Glutamatergic neuron (in vitro differentiated cells): Measurements from ENCODE around the gene WDR33. TPM values are rescaled to one million over a fixed set of nuclear protein-coding genes. Genes with fewer than 3 reads are reported as not detected.

Experiments used
- DNase-seq: peaks from one replicate; pipeline ENCODE4 v3.0.0; 2022
- H3K27ac Mint-ChIP-seq: one replicate; pipeline ENCODE4 v1.8.0; 2020; ENCODE audit warnings: mild to moderate bottlenecking, mixed read lengths, inconsistent platforms; ENCODE audit not compliant: unreplicated experiment
- H3K27me3 Mint-ChIP-seq: one replicate; pipeline ENCODE4 v1.8.0; 2020; ENCODE audit warnings: mild to moderate bottlenecking, moderate library complexity, mixed read lengths, inconsistent platforms; ENCODE audit not compliant: unreplicated experiment
- H3K36me3 Mint-ChIP-seq: one replicate; pipeline ENCODE4 v1.8.0; 2020; ENCODE audit warnings: mild to moderate bottlenecking, mixed read lengths, inconsistent platforms; ENCODE audit not compliant: unreplicated experiment
- H3K4me1 Mint-ChIP-seq: one replicate; pipeline ENCODE4 v1.8.0; 2020; ENCODE audit warnings: mild to moderate bottlenecking, low read depth, mixed read lengths, inconsistent platforms; ENCODE audit not compliant: unreplicated experiment
- H3K4me3 Mint-ChIP-seq: one replicate; pipeline ENCODE4 v1.8.0; 2020; ENCODE audit warnings: mild to moderate bottlenecking, mixed read lengths, inconsistent platforms; ENCODE audit not compliant: unreplicated experiment
- H3K9me3 Mint-ChIP-seq: one replicate; pipeline ENCODE4 v1.8.0; 2020; ENCODE audit warnings: mild to moderate bottlenecking, moderate library complexity, mixed read lengths, inconsistent platforms; ENCODE audit not compliant: unreplicated experiment
- CTCF ChIP-seq: fragments of 200-600 bp; sonication (generic); IDR thresholded peaks from one replicate; pipeline ENCODE4 v1.5.0; 2021; ENCODE audit not compliant: partially characterized antibody, unreplicated experiment
- total RNA-seq: library from RNA; stranded (reverse); fragmentation: NEBNext Ultra II Directional; extraction: Animal tissue kit (Norgen Biotek cat#: 25700); gene quantifications from one replicate; pipeline ENCODE4 v1.2.1, GENCODE V29; 2021; ENCODE audit not compliant: unreplicated experiment

The WDR33 gene
- total RNA-seq, 1 donor from 2014 or later: 54.5 TPM

GRCh38 chr2:127675331-127676261 lies 135.4 kb downstream of the WDR33 start, which contains the start of gene LIMS2:
TSS of gene LIMS2 (minus strand) at chr2:127675530. CDS start at chr2:127675024, 506 bp downstream.
- Mint-ChIP-seq H3K36me3 (no peaks in the 10 kb centered on the region), H3K9me3 (peaks cover 2% of the 10 kb centered on the region), H3K27me3 (peaks cover 26% of the 10 kb centered on the region), H3K4me1 (peaks cover 6% of the 10 kb centered on the region), H3K4me3 (peak within 1 kb of the TSS; percentile 85), H3K27ac (no peak within 1 kb of the TSS)
- TF ChIP-seq CTCF: no peak
- no peak for DNase-seq

- TF ChIP-seq CTCF: no peak
- peak; percentile 55 for DNase-seq
- Mint-ChIP-seq H3K4me3 (peak overlapping the region; percentile 77), H3K36me3 (no peaks in the 10 kb centered on the region), H3K4me1 (peaks cover 6% of the 10 kb centered on the region), H3K27ac (no peak overlapping the region), H3K27me3 (peaks cover 26% of the 10 kb centered on the region), H3K9me3 (peaks cover 2% of the 10 kb centered on the region)
Measured at GRCh38 chr2:127674241-127675209, 136.4 kb downstream of the WDR33 start.

- H3K27me3 Mint-ChIP-seq: peaks cover 24% of the 10 kb centered on the region
Measured at GRCh38 chr2:127673291-127674069, 137.5 kb downstream of the WDR33 start.

More at GRCh38 chr2:127673291-127674069, 137.5 kb downstream of the WDR33 start:
- Mint-ChIP-seq H3K27ac (no peak overlapping the region), H3K36me3 (no peaks in the 10 kb centered on the region), H3K9me3 (peaks cover 2% of the 10 kb centered on the region), H3K4me3 (no peak overlapping the region), H3K4me1 (peaks cover 6% of the 10 kb centered on the region)
- no peak for DNase-seq
- no peak for TF ChIP-seq CTCF
